Measurements from ENCODE around the gene TTC24.
A peak's percentile ranks its signal among the peaks of the same experiment; 100 is the strongest.

The TTC24 gene

DNA sequence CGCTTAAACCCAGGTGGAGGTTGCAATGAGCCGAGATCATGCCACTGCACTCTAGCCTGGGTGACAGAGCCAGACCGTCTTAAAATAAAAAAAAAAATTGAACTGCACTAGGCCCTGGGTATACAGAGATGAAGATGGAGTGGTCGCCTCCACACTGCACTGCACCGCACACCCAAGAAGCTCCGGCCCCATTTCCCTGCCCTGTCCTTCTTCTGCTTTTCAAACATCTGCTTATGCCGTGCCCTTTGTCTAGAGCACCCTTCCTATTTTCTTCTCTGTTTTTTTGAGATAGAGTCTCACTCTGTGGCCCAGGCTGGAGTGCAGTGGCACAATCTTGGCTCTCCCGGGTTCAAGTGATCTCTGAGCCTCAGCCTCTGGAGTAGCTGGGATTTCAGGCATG, 24.6 kb upstream of the TTC24 start:
- no peak for DNase-seq (ENCODE audit: low spot score)

DNA sequence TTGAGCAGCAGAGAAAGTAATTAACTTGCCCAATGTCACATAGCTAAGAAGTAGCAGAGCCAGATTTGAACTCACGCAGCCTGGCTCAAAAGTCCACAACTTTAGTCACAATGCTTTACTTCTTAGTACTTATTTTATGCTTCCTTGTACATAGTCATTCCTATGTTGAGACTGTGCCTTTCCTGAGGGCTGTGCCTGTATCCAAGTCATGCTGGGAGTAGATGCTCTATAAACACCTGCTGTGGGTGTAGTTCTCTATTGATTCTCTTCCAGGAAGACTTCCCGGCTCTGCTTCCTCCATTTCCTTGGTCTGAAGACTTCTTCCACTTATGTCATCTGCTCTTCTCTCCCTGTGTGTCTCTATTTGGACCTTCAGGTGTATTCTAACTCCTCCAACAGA, 23.8 kb upstream of the TTC24 start:
- no peak for DNase-seq (ENCODE audit: low spot score)

GRCh38 chr1:156556354-156556753, 23.2 kb upstream of the TTC24 start:
- DNase-seq (ENCODE audit: low spot score): no peak

- no peak for DNase-seq (ENCODE audit: low spot score)
These were observed 20.3 kb upstream of the TTC24 start for GRCh38 chr1:156559086-156559796.

GRCh38 chr1:156559797-156560385, 19.6 kb upstream of the TTC24 start:
- no peak for DNase-seq (ENCODE audit: low spot score)

DNA sequence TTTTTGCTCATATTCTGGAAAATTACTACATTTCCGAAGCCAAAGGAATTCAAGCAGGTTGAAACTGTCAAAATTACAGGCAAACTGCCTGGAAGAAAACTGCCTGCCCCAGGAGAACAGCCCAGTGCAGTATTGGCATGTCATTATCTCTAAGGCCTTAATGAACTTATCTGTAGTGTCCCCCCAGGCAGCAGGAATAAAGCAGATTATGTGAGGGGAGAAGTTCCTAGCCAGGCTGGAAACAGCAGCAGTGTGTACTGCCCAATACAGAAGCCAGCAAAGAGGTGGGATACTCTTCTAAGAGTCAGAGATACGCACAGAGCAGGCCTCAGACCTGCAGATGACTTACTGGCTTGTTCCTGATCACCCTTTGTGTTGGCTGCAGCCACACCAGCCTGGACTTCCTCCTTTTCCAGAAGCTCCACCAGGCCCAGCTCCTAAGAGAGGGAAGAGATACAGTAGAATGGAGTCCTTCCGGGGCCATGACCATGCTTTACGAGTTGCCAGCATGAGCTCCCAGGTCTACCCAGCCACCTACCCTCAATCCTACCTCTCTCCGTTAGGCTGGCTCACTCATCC, 18.8 kb upstream of the TTC24 start:
- DNase-seq (ENCODE audit: low spot score): no peak

DNA sequence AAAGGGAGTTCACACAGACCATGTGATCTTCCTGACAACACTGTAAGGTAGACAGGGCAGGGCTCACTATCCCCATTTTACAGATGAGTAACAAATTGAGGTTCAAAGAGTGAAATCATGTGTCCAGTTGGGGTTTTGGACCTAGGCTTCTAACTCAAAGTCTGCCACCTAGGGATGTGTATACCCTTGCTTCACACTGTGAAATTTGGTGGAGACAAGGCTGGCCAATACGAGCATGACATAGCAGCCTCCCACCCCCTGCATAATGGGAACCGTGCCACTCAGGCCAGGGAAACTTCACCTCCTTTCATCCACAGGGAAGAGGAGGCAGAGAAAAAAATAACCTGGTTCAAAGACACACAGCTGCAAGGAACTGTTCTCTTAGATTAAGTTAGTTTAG, 14.0 kb upstream of the TTC24 start:
- DNase-seq (ENCODE audit: low spot score): no peak

DNA sequence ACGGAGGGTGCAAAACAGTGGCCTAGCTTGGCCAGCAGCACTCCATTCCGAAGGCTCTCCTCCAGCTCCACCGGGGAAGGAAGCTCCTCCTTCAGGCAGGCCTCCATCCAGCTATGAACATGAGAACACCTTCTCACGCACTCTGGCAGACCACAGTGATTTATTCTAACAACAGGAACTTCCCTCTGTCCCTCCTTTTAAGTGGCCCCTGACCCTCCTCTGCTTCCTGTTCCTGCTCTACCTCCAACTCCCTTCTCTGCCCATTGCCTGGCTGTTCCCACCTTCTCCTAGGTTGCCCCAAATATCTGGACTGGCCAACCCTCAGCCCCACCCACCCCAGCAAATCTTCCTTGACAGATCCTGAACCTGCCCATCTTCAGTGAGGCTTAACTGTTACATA, 13.1 kb upstream of the TTC24 start:
- DNase-seq (ENCODE audit: low spot score): no peak

- no peak for DNase-seq (ENCODE audit: low spot score)
These were observed 8.2 kb upstream of the TTC24 start for GRCh38 chr1:156571261-156571852.

DNA sequence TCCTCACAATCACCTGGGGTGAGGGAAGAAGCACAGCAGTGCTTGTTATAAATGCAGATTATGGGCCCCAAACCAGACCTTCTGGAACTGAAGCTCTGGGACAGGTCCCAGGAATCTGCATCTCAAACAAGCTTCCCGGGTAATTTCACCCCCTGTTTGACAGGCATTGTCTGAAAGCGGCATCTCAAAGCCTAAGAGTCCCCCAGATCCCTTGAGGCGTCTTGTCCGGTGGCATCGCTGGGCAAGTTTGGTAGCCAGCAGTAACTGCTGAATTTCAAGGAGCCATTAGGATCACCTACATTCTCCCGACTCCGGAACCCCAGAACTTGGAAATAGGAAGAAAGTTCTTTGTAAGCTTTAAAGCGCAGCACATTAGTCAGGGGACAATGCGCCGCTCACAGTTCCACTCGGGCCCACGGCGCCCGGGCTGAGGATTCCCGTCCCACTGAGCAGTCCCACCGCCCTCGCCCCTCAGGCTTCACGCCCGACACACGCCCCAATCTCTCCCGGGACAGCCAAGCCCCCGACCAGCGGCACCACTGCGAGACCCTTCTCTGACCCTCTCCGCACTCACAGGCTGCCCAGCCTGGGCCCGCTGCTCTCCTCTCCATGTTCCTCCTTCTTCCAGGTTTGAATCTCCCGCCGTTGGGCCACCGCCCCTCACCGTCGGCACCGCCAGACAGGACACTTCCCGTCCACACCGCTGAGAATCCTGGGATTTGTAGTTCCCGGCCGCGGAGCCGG, 7.4 kb upstream of the TTC24 start, which contains the start of gene IQGAP3:
Gene IQGAP3, minus strand, starts transcription at position 647 of the 744 bp plus-strand sequence. Its CDS starts 36 bp downstream, at position 611.
- DNase-seq (ENCODE audit: low spot score): peak; percentile 73

- DNase-seq (ENCODE audit: low spot score): no peak
These were observed 6.9 kb upstream of the TTC24 start for GRCh38 chr1:156572663-156573018.

DNA sequence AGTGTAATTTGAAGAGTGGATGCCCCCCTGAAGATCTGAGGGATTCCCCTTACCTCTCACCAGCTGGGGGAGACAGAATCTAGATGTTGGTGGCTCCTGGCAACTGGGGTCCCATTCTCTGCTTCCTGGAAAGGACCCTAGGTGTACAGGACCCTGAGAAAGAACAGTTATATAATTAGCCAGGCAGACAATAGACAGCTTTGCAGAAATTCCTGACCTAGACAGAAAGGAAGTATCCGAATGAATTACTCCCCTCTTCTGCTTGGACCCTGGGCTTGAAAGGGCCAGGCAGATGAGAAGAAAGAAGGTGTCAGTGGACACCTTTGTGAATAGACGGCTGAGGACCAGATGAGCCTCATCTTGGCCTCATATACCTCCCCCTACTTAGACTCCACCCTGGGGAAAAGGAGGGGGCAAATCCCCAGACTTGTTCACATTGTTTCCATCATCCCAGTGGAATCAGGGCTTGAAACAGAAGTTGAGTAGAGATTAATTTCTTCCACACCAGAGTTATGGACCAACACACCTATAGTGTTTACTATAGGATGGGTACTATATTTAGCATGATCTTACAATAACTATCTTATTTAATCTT, 5.4 kb upstream of the TTC24 start:
- no peak for DNase-seq (ENCODE audit: low spot score)

GRCh38 chr1:156577550-156577949, 2.0 kb upstream of the TTC24 start:
- no peak for DNase-seq (ENCODE audit: low spot score)

- no peak for DNase-seq (ENCODE audit: low spot score)
These were observed 1.5 kb upstream of the TTC24 start for GRCh38 chr1:156578055-156578454.

DNA sequence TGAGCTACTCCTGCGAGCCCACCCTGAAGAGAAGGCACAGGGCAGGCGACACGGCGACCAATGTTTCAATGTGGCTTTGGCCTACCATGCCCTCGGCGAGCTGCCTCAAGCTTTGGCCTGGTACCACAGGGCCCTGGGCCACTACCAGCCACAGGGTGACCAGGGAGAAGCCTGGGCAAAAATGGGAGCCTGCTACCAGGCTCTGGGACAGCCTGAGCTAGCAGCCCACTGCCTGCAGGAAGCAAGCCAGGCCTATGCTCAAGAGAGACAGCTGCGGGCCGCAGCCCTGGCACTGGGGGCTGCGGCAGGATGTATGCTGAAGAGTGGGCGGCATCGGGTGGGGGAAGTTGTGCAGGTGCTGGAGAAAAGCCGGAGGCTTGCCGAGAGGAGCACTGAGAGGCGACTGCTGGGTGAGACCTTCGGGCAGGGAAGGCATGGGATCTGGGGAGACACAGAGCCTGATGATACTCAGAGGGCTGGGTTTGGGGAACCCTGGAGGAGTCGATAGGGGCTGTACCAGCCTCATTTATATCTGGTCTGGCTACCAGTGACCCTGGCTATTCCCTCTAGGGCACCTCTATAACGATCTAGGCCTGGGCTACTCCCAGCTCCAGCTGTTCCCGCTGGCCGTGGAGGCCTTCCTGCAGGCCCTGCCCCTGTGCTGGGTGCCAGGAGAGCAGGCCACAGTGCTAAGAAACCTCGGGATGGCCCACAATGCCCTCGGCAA, 2.3 kb downstream of the TTC24 start:
- no peak for DNase-seq (ENCODE audit: low spot score)

DNA sequence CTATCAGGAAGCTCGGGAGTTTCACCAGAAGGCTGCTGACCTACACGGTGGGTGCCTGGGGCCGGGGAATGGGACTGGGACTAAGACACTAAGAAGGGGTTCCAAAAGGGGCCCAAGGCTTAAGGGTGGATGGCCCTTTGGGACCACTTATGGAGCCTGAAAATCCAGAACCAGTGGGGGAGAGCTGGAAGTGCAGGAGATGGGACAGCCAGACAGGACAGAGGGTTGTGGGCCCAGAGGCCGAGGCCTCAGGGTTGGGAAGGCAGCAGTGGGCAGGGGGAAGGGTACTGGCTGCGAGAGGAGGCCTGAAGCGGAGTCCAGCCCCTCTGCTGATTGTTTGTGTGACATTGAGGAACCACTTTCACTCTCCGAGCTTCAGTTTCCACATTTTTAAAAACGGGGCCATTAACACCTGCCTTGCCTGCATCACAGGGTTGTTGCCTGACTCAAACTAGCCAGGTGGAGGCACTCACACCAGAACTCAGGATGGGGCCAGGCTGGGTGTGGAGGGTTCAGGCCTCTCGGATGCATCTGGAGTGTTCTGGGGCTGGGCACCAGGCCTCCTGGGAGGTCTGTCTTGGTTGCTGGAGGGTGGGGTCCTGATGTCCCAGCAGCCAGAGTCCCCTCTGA, 3.0 kb downstream of the TTC24 start:
- no peak for DNase-seq (ENCODE audit: low spot score)

DNA sequence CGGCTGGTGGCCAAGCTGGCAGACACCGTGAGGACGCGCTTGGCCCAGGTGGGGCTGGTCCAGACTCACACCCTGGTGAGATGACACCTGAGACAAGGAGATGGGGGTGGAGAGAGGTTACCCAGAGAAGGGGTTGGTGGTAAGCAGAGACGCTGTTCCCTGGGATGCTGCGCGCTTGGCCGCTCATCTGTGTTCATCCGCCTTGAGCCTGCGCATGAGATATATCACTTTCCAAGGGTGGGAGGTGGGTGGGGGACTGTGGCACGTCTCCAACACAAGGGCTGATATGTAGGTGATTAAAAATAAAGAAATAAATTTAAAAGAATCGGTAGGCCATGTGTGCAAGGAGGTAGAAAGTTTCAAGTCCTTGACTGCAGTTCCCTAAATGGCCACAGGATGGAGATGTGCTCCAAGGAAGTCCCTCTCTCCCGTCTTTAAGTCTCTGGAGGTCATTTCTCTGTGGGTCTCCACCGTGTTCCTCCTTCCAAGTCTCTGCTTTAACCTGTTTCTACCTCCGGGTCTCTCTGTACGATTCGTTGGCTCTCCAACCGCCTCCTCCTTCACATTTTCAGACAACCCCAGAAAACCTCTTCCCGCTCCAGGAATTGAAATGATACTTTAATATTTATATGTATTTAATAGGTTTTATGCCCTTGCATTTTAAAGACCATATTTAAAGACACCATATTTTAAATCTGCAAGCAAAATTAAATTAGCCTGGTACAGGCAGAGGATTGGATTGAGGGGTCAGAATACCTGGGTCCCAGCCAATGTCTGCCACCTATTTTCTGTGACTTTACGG, 4.5 kb downstream of the TTC24 start:
- peak; percentile 77 for DNase-seq (ENCODE audit: low spot score)

DNA sequence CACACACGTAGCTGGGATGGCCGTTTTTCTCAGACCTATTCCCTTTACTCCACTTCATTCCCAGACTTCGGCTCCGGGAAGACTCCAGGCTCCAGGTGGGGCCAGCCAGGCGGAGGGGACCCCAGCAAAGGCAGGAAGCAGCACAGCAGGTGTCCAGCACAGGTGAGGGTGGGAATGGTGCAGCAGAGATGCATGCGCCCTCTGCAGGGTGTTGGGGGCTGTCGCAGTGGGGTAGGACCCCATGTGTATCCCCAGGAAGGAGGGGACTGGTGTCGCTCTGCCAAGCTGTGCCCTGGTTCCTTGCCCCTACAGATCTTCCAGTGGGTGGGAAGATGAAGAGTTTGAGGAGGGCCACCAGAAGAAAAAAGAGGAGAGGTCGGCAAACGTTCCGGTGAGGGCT, 5.3 kb downstream of the TTC24 start:
- no peak for DNase-seq (ENCODE audit: low spot score)

DNA sequence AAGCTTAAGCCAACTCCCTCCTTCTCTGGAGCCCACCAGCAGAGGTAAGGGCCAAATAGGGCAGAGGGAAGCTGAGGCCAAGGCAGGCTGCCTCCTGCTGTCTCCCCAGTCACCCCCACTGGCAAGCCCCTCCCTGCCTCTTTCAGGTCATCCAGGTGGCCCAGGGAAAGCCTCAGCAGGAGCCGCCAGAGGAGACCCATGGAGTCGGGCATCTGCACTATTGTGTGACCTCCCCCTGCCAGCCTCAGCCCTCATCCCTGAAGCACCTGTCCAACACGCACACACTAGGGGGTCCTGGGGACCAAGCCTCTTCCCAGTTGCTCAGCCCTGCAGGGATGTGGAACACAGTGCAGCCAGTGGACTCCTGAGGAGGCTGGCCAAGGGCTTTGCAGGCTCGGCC, 6.8 kb downstream of the TTC24 start:
- DNase-seq (ENCODE audit: low spot score): no peak

DNA sequence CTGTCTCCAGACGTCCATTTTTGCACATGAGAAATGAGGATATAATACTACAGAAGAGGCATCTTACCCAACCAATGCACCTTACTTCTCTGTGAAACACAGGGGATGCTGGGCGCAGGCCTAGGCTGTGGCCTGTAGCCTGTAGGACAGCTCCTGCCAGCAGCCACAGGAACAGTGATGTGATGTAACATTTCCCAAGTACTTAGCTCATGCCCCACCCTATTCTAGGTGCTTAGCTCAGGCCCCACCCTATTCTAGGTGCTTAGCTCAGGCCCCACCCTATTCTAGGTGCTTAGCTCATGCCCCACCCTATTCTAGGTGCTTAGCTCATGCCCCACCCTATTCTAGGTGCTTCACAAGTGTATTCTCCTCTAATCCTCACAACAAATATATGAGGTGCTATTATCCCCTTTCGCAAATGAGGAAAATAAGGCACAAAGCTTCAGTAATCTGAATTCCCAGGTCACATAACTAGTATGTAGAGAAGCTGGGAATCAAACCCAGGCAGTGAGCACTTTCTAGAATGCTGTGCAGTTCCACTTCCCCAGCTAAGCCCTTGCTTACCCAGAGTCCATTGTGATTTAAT, 7.5 kb downstream of the TTC24 start:
- DNase-seq (ENCODE audit: low spot score): no peak

Data from globus pallidus (tissue), 1 donor.